NCI-H2196 (cell line): ENCODE measurements around the gene FGD6.
"Not testable (repeated sequence)": the region's sequence is repeated elsewhere in the genome, so short reads cannot be mapped to it uniquely, and the experiment has no call there.

ENCODE experiments used
- DNase-seq: peaks from one replicate; lab custom pipeline; 2025; ENCODE audit not compliant: unreplicated experiment; lab: John Stamatoyannopoulos, UW

Gene FGD6

DNA sequence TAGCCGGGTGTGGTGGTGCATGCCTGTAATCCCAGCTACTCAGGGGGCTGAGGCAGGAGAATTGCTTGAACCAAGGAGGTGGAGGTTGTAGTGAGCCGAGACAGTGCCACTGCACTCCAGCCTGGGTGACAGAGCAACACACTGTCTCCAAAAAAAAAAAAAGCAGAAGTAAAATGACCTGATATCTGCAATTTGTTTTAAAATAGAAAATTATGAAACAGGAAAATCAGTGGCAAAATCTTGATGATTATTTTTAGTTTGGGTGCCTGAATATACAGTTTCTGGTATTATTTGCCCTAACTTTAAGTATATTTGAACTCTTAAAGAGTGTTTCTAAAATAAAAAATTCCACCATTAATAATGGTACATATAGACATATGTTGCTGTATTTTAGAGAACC is 121.4 kb downstream of the FGD6 start:
- not testable (repeated sequence) for DNase-seq

DNA sequence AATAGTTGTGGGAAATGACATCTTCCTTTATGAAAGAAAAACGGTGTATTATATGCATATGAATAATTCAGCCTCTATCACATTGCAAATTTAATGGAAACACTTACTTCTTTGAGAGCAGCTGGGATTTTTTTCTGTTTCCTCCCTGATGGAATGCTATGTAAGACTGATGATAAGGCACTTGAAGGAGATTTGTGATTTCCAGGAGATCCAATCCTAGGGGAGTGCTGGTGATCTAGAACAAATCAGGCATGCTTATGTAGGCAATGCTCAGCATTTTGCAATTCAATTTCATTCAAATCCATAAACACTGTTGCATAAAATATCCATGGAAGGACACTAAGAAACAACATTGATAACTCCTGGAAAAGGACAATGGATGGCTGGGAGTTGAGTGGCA is 127.8 kb downstream of the FGD6 start:
- no peak for DNase-seq

DNA sequence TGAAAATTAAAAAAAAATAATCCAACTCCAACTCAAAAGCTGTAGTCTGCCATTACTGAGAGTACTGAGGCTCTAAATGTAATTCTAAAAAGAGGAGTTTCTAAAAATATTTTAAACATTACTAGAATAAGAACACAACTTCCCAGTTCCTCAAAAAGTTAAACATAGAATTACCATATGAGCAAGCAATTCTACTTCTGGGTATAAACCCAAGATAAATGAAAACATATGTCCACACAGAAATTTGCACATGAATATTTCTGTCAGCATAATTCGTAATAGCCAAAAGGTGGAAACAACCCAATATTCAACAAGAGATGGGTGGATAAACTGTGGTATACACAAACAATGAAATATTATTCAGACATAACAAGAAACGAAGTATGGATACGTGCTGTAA is 128.9 kb downstream of the FGD6 start:
- no peak for DNase-seq

DNA sequence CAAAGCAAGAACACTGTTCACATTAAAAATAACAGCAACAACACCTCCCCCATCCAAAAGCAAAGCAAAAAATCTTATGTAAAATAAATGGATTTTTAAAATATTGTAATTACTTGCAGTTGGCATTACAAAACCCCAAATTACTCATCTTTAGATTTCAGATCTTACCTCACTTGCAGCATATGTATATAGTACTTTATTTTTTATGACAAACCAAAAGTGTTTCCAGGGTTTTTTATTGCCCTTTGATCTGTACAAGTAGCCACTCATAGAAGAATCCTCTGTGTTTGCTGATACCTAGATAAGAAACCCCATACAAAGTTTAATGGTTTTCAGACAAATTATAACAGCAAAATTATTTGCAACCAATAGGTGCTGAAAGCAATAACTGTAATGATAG is 131.7 kb downstream of the FGD6 start:
- no peak for DNase-seq

DNA sequence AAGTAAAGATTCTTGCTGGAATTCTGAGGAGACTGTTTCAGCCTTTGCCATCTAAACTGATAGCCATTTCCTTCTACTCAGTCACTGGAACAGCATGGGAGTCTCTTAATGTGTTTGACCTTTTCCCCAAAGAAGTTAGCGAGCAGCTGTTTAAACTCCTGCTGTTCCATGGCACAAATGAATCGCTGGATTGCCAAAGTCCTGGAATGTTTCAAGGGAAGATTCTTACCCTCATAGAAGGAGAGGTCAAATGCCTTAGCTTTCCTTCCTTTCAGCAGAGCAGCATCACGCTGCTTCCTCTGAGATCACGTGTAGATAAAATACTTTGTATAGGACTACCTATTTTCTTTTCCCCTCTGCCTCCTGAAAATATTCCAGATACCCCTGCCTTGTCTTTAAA is 133.3 kb downstream of the FGD6 start:
- no peak for DNase-seq

DNA sequence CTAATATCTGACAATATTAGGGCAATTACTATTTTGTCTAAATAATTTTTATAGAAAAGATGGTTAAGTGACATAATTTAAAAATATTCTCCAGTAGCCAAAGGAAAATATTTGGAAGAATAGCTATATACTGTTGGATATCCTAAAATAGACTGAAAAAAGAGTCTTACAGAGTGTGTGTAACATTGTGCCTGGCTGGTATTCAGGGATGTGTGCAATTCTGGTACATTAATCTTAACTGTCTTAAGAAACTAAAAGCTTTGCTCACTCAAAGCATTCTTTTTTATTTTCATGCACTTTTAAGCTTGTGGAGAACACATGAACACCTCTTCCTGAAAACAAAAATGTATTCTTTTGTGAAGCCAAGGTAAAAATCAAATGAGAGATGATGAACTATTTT is 133.8 kb downstream of the FGD6 start:
- DNase-seq: no peak

DNA sequence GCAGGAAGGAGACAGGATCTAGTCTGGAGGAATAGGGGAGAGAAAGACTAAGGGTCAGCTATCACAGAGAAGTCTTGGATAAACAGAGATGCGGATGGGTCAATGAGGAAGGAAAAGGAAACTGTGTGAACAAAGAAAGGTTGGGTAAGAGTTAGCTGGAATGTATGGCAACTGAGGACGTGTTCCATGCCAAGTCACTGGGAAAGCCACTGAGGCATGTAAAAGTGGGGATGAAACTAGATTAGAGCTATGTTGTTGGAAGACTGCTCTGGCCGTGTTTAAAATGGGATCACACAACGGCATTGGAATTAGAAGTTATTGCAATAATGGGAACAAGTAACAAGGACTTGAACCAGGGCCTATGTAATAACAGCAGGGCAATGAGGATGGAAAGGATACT is 139.9 kb downstream of the FGD6 start:
- DNase-seq: no peak

DNA sequence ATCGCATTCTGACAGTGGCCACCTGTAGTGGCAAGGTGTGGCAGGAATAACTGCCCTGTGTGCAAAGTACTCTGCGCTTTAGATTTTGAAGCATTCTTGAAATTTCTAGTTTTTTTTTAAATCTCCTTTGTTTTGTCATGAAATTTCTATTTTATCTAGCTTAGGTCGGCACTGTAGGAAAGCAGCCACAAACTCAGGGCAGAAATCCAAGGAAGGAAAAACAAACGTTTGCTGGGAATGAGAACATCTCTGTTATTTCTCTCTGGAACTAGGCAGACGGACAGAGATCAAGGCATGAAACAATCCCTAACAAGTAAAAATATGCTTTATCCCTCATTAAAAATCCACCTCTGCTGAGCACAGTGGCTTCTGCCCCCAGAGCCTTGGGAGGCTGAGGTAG is 142.5 kb downstream of the FGD6 start:
- DNase-seq: no peak

DNA sequence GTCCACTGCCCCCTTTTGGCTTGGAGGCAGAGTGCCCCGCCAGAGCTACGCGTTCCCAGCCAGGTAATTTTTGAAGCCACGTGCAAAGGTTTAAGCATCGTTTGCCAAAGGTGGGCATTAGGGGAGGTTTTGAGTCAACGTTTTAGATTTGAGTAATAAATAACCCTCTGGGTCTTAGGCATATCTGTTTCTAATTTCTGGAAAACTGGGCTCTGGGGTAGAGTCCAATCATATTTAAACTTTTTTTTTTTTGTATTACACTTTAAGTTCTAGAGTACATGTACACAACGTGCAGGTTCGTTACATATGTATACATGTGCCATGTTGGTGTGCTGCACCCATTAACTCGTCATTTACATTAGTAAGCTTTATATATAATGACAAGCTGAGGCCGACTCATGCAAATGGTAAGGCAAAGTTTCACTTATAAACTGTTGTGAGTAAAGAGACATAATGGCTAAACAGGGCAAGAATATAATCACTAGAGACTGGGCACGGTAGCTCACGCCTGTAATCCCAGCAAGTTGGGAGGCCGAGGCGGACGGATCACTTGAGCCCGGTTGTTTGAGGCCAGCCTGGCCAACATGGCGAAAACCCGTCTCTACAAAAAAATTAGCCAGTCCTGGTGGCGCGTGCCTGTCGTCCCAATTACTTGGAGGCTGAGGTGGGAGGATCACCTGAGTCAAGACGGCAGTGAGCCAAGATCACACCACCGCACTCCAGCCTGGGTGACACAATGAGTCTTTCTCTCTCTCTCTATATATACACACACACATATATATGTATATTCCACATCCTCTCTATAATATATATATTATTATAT is 143.4 kb downstream of the FGD6 start:
- DNase-seq: no peak

DNA sequence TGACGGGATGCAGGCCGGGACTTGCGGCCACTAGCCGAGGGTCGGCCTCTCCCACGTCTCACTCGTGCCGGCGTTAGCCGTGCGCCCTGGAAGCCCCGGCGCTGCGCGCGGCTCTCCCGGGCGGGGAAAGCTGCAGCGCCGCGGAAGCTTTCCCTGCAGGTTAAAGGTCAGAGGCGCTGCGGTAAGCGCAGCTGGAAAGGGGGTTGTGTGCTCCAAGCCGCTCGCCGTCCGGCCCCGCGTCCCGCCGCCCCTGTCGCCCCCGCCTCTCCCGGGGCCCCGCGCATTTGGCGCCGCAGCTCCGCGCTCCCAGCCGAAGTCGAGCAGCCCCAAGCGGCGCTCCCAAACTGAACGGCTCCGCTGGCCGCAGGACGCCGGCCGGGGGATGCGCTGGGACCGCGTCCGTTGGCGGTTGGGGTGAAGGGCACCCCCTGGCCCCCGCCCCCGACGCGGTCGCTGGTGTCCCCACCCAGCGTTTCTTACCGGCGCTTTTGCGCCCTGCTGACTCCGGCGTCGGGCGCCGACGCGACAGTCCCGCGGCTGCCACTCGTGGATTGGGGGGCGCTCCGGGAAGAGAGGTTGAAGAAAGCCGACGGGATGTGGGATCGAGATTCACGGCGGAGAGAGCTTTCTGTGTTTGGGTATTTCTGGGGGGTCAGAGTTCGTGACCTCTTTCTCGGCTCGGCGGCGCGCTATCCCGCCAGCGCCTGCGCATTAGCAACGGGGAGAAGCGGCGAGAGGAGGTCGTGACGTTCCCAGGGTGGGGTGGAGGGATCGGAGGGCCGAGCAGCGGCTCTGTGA is 144.2 kb downstream of the FGD6 start, which contains the start of gene NR2C1:
TSS of gene NR2C1 (minus strand) at position 719 of the 798 bp plus-strand sequence. CDS start 6,234 bp downstream, outside the sequence.
- DNase-seq: peak; percentile 94

DNA sequence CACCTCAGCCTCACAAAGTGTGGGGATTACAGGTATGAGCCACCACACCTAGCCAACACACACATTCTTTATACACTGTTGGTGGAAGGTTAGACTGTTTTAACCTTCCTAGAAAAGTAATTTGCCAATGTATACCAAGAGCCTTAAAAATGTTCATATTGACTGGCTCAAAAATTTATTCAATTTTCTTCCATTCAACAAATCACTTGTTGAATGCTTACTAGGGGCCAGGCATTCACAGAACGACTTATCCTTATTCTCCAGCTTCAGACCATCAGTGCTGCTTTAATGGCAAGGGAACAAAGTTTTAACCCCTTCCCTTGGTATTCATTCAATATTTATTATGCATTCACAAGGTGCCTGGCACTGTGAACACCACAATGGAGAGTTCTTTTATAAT is 146.9 kb downstream of the FGD6 start:
- no peak for DNase-seq

DNA sequence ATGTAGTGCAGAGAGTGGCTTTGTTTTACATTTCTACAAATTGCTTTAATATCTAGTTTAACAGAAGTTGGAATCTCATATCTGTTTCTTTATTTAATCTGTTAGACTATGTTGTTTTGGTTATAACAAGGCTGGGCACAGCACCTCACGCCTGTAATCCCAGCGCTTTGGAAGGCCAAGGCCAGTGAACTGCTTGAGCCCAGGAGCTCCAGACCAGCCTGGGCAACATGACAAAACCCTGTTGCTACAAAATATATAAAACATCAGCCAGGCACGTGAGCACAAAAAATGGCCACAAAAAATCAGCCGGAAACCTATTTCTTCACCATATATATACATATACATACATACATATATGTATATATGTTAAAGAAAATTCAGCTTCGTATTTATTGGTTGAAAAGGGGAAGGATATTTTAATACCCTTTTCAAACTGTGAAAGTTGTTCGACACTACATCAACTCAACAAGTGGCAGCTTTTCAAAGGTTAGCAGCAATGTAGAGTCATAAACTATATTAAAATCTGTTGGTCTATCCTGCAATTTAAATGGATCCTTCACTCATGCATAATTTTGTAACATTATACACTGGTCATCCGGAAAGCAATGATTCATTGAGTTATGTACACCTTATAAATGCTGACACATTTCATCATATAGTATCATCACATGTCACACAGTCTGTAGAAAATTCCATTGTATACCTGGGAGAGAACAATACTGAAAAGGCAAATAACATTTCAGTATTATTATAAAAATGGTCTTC is 151.0 kb downstream of the FGD6 start:
- DNase-seq: no peak

DNA sequence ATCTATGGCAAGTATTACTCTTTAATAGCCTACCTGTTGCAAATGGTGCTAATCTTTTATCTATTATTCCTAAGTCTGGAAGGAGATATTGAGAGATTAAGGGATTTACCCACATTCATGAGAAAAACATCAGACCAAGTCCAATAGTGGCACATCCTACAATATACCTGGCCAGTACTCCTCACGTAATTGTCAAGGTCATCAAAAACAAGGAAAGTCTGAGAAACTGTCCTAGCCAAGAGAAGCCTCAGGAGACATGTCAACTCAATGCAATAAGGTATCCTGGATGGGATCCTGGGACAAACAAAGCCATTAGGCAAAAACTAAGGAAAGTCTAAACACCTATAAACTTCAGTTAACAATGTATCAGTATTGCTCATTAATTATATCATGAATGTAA is 156.3 kb downstream of the FGD6 start:
- no peak for DNase-seq

DNA sequence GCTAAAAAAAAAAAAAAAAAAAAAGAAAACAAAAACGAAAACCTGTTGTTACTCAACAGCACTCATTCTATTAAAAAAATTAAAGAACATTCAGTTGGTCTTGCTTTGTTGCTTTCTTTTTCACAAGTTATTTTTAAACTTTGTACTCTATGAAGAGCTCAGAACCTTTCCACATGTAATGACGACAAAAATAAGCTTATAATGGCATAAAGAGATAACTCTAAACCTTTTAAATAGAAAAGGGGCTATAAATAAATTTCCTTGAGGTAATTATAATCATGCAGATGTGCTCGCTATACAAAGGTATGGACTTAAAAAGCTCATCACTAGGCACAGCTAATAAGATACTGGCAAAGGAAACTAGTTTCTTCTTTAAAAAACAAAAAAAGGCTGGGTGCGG is 157.3 kb downstream of the FGD6 start:
- DNase-seq: no peak

DNA sequence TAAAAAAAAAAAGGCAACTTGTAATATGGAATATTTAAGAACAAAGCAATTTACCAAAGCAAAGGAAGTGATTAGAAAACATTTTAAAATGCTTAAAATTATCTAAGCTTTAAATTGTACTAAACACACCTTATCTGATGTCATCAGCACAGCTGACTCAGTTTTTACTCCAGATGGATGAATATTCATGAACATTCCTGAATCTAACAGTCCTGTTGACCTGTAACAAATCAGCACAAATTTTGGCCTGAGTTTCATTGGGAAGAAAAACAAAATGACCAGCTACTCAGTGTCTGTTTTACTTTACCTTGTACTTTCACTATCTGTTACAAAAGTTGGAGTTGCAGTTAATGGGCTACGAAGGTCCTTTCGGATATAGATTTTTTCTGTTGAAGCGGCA is 159.8 kb downstream of the FGD6 start:
- no peak for DNase-seq

DNA sequence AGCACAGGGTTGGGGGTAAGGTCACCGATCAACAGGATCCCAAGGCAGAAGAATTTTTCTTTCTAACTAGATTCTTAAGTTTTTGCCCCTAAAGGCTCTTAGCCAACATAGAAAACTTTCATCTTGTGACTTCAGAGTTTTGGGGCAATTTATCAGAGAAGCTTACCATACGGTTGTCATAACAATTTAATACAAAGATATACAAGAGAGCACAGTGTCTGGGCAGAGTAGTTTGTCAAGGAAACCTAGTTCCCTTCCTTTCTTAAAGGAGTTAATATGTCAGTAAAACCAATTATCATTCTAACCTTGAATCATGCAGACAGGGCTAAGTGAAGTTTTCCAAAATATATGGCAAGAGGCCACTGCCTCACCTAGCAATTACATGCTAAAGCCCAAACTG is 162.2 kb downstream of the FGD6 start:
- no peak for DNase-seq

DNA sequence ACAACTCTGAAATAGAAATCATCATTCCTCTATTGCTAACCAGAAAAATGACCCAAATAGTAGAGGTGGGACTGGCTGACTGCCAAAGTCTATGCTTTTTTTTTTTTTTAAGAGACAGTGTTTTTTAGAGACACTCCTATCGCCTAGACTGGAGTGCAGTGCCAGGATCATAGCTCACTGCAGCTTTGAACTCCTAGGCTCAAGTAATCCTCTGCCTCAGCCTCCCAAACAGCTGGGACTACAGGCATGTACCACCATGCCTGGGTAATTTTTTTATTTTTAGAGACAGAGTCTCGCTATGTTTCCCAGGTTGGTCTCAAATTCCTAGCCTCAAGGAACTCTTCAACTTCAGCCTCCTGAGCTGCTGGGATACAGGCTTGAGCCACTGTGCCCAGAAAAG is 163.1 kb downstream of the FGD6 start:
- no peak for DNase-seq

DNA sequence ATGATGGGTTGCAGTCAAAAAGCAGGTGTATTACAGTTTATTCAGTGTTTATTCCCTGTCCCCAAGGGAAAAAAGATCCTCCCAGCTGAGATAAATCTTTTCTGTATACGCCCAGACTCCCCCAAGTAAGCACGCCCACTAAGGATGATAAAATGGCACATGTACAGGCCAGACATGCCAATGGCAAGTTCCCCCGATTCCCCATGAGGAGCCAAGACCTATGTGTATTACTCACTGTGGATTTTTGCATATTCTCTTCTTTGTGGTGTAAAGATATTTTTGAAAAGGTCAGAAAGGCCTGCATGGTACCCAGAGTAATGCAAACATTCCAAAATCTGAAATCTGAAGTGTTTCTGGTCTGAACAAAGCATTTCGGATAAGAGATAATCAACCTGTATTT is 166.0 kb downstream of the FGD6 start:
- no peak for DNase-seq

DNA sequence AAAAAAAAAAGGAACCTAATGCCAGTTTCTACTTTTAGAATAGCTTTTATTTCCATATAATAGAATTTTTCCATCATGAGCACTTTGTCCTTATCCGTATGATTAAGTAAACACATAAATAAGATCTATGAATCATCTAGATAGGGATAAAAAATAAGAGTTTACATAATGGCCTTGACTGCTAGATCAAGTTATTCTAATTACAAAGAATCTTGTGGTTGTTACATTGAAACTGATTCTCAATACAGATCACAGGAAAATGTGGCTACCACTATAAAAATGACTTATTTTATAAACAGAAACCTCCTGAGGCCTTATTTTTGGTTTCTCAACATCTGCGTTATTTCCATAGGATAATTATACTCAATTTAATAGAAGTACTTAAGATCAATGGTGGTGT is 179.4 kb downstream of the FGD6 start:
- no peak for DNase-seq

DNA sequence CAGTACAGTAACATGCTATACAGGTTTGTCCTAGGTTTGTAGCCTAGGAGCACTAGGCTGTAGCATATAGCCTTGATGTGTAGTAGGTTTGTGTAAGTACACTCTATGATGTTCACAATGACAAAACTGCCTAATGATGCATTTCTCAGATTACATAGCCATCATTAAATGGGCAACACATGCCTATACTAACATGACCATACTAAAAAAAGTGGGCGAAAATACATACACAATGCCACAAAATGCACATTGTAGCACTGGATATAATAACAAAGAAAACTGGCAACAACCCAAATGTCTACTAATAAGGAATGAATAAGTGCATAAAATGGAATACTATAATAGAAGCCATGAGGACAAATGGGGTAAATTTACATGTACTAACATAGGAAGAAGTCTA is 182.5 kb downstream of the FGD6 start:
- DNase-seq: no peak
